Measurements from ENCODE around the gene PRPF6. TPM values are rescaled to one million over a fixed set of nuclear protein-coding genes. Genes with fewer than 3 reads are reported as not detected.
"Not testable (repeated sequence)": the region's sequence is repeated elsewhere in the genome, so short reads cannot be mapped to it uniquely, and the experiment has no call there.

Gene PRPF6
- total and polyA plus RNA-seq, 10 donors: 39.9 to 71.1 (median 60.8) TPM

GRCh38 chr20:63960654-63961621 is 20.0 kb upstream of the PRPF6 start:
- DNase-seq: peak; percentile 67
- peak in 1 of 3 donors; percentile 11 for TF ChIP-seq POLR2AphosphoS5 (IDR thresholded peaks at IDR 0.05)
- H3K36me3 ChIP-seq: peaks cover 0 to 64% (median 50%) of the 10 kb centered on the region in 6 donors
- H3K27ac ChIP-seq; H3K4me3 ChIP-seq; H3K9me3 ChIP-seq; H3K27me3 ChIP-seq (replicated peaks in 1 of 7); intact Hi-C loops (cut with DNase I; ENCODE audit: low total_unique reads): not testable (repeated sequence)
- peaks cover 7 to 22% (median 17%) of the 10 kb centered on the region in 6 donors for H3K4me1 ChIP-seq
- WGBS, 5 donors: 81 to 91% (median 90%) methylated on average over 7 to 15 of the region's 15 CpGs

- Histone ChIP-seq H3K4me3 (no peak overlapping the region), H3K36me3 (peaks cover 0 to 73% (median 57%) of the 10 kb centered on the region in 6 donors), H3K27me3 (replicated peaks in 1 of 7) (no peaks in the 10 kb centered on the region), H3K9me3 (peaks cover 0 to 7% (median 0%) of the 10 kb centered on the region in 8 donors), H3K27ac (no peak overlapping the region), H3K4me1 (peaks cover 7 to 17% (median 14%) of the 10 kb centered on the region in 6 donors)
- 88 to 98% (median 95%) methylated on average over 19 to 26 of the region's 26 CpGs for WGBS, 5 donors
- TF ChIP-seq POLR2A (IDR thresholded peaks at IDR 0.05) (no peak), CTCF (IDR thresholded peaks at IDR 0.05 in 8 of 11, conservative IDR thresholded peaks at IDR 0.05 in 3 of 11) (no peak), POLR2AphosphoS5 (IDR thresholded peaks at IDR 0.05) (no peak)
- DNase-seq: peak; percentile 73
- intact Hi-C loops (cut with DNase I; ENCODE audit: low total_unique reads): no loop called here
These were observed 19.1 kb upstream of the PRPF6 start for GRCh38 chr20:63961664-63962425.

- Histone ChIP-seq H3K27me3 (replicated peaks in 1 of 7) (no peaks in the 10 kb centered on the region), H3K36me3 (peaks cover 0 to 82% (median 58%) of the 10 kb centered on the region in 6 donors), H3K4me1 (peaks cover 0 to 9% (median 5%) of the 10 kb centered on the region in 6 donors), H3K27ac (no peak overlapping the region), H3K9me3 (peaks cover 0 to 7% (median 0%) of the 10 kb centered on the region in 8 donors), H3K4me3 (no peak overlapping the region)
- DNase-seq: peak; percentile 77
- WGBS, 5 donors: 95 to 96% (median 95%) methylated on average over 44 to 61 of the region's 61 CpGs
- TF ChIP-seq CTCF (IDR thresholded peaks at IDR 0.05 in 8 of 11, conservative IDR thresholded peaks at IDR 0.05 in 3 of 11) (no peak), POLR2AphosphoS5 (IDR thresholded peaks at IDR 0.05) (peak in 1 of 3 donors; percentile 4), POLR2A (IDR thresholded peaks at IDR 0.05) (no peak)
- intact Hi-C loops (cut with DNase I; ENCODE audit: low total_unique reads): no loop called here
These were observed 18.2 kb upstream of the PRPF6 start for GRCh38 chr20:63962426-63963347.

GRCh38 chr20:63963348-63963741 is 17.6 kb upstream of the PRPF6 start:
- peak in 1 of 3 donors; percentile 25 for TF ChIP-seq POLR2AphosphoS5 (IDR thresholded peaks at IDR 0.05)
- TF ChIP-seq POLR2A (IDR thresholded peaks at IDR 0.05): no peak
- Histone ChIP-seq H3K27me3 (replicated peaks in 1 of 7) (no peaks in the 10 kb centered on the region), H3K9me3 (peaks cover 0 to 7% (median 0%) of the 10 kb centered on the region in 8 donors), H3K4me1 (peaks cover under 1 to 9% (median 2%) of the 10 kb centered on the region in 6 donors), H3K36me3 (peaks cover 0 to 87% (median 58%) of the 10 kb centered on the region in 6 donors), H3K27ac (no peak overlapping the region), H3K4me3 (no peak overlapping the region)
- WGBS, 5 donors: 91 to 98% (median 94%) methylated on average over 10 to 27 of the region's 27 CpGs
- peak; percentile 72 for DNase-seq
- intact Hi-C loops (cut with DNase I; ENCODE audit: low total_unique reads): no loop called here

Measured in spleen (tissue), 11 donors.